Stimulated activated CD4-positive, alpha-beta T cell treated with anti-CD3 and anti-CD28 coated beads, Interleukin-2, amount 100 ng/mL, for 4 hours (primary cell): ENCODE results near the gene ZBTB6.
"Not testable (repeated sequence)": the region's sequence is repeated elsewhere in the genome, so short reads cannot be mapped to it uniquely, and the experiment has no call there.

Experiments
- DNase-seq: peaks from one replicate; pipeline ENCODE4 v3.0.0-alpha.2; 2020; ENCODE audit warnings: low read depth

Gene ZBTB6

DNA sequence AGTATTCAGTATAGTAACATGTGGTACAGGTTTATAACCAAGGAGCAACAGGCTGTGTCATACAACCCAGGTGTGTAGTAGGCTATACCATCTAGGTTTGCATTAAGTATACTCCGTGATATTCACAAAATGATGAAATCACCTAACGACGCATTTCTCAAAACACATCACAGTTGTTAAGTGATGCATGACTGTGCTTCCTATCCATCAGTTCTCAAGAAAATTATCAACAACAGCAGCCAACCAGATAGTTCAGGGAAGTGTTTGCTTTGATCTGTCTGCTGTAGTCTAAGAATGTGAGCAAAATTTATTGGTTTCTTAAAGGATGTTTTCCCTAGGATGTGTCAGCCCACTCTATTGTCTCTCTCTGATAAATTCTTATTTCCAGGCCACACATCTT lies 10.8 kb upstream of the ZBTB6 start:
- DNase-seq: no peak

DNA sequence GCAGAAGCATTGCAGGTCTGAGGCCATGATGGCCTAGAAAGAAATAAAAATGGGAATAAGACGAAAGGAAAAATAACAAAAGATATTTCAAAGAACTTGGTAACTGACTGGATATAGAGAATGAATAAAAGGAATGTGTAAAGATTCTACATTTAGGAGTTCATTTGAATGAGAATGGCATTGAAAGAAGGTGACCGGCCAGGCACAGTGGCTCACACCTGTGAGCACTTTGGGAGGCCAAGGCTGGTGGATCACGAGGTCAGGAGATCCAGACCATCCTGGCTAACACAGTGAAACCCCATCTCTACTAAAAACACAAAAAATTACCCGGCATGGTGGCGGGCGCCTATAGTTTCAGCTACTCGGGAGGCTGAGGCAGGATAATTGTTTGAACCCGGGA lies 9.6 kb upstream of the ZBTB6 start:
- DNase-seq: no peak

GRCh38 chr9:122918310-122918709 lies 5.2 kb upstream of the ZBTB6 start:
- DNase-seq: no peak

DNA sequence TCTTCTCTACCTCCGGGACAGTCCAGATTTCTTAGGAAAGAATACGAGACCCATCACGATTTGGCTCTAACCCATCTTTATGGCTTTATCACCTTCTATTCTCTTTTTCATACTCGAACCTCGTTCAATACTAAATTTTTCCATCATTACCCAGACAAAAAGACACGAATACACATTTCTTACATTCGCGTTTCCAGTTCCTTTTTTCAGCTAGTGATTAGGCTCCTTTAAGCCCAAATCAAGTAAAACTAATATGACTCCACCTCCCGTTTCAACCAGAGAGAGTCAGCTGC lies 506 bp downstream of the ZBTB6 start:
- DNase-seq: no peak

GRCh38 chr9:122906122-122906521 lies 7.0 kb downstream of the ZBTB6 start:
- DNase-seq: not testable (repeated sequence)

- peak; percentile 97 for DNase-seq
These were observed 8.1 kb downstream of the ZBTB6 start, which contains the start of gene RC3H2 for GRCh38 chr9:122904823-122905710. RC3H2 (minus strand) TSS chr9:122905359; CDS start chr9:122897509, 7,850 bp downstream.

GRCh38 chr9:122904466-122904822 lies 8.7 kb downstream of the ZBTB6 start:
- DNase-seq: no peak

- no peak for DNase-seq
These were observed 12.3 kb downstream of the ZBTB6 start for GRCh38 chr9:122900791-122901190.

- no peak for DNase-seq
These were observed 15.2 kb downstream of the ZBTB6 start for GRCh38 chr9:122897969-122898368.

- no peak for DNase-seq
These were observed 24.6 kb downstream of the ZBTB6 start for GRCh38 chr9:122888480-122888879.

- DNase-seq: no peak
These were observed 30.0 kb downstream of the ZBTB6 start for GRCh38 chr9:122883125-122883524.

DNA sequence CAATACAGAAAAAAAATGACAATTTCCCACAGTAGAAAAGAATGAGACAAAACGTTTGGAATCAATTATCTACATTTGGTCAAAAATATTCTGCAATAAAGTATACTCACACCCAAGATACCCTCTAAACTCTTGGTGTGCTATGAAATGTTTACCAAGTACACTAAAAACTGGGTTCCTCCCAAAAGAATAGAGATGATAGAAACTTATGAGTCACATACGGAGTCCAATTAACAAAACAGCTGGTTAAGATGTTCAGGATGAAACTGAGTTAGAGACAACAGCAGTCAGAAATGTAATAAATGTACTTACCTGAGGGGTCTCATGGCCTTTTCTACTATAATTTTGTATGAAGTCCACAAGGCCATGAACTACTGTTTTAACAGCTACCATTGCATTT lies 33.7 kb downstream of the ZBTB6 start:
- no peak for DNase-seq

DNA sequence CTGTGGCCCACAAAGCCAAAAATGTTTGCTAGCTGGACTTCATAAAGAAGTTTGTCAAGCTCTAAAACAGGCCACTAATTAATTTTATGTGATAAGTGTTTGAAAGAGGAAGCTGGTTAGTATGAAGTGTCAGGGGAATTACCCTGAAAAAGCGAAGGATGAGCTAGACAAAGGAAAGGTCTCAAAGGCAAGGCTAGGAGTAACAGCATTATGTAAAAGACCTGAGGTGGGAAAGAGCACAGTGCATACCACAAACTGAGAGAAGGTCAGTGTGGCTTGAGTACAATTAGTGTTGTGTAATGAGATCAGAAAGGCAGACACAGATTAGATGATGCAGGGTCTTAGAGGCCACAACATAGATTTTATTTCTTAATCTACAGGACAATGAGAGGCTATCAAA lies 37.6 kb downstream of the ZBTB6 start:
- no peak for DNase-seq

DNA sequence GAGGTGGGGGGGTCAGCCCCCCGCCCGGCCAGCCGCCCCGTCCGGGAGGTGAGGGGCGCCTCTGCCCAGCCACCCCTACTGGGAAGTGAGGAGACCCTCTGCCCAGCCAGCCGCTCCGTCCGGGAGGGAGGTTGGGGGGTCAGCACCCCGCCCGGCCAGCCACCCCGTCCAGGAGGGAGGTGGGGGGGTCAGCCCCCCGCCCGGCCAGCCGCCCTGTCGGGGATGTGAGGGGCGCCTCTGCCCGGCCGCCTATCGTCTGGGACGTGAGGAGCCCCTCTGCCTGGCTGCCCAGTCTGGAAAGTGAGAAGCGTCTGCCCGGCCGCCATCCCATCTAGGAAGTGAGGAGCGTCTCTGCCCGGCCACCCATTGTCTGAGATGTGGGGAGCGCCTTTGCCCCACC lies 45.8 kb downstream of the ZBTB6 start:
- not testable (repeated sequence) for DNase-seq

DNA sequence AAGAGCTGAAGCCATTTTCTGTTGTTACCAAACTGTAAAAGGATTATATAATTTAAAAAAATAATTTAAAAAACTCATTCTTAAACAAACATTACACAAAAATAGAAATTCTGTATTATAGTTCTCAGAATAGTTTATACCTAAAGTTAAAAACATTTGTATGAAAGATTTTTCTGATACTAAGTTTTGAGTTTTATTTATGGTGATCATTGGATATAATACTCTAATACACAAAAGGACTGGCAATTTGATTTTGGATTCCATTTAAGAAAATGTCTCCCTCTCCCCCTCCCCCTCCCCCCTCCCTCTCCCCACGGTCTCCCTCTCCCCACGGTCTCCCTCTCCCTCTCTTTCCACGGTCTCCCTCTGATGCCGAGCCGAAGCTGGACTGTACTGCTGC lies 47.0 kb downstream of the ZBTB6 start:
- DNase-seq: no peak

DNA sequence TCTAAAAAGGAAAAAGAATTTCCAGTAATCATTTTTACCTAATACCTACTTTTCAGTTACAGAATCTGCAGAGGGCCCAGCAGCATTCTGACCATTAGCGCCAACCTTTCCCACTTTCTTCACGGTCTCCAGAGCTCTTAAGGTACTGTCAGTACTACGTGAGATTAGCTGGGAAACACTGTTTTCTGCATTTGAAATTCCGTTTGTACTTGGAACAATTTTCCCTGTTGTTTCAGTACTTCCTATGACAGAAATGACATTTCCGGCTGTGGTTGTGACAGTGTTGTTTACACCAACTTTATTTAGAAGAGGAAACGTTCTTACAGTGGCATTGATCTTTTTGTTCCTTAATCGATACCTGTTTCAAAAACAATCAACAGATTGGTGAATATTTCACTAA lies 47.8 kb downstream of the ZBTB6 start:
- no peak for DNase-seq

DNA sequence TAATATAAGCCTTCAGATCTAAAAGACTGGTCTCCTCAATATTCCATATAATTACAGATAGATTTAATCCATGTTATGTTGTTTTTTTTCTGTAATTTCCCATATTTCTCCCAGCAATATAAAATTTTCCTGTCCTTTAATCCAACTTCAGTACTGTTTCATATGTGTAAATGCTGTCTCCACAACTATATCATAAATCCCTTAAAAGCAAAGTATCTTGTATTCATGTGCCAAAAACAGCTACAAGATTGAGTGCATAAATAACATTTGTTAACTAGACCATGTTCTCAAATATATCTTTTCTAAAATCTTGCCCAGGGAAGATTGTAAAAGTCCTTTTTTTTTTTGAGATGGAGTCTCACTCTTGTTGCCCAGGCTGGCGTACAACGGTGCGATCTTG lies 49.7 kb downstream of the ZBTB6 start:
- DNase-seq: no peak

- no peak for DNase-seq
These were observed 52.6 kb downstream of the ZBTB6 start for GRCh38 chr9:122860319-122861142.
